ENCODE results near the gene PSMB11.

PSMB11 gene

DNA sequence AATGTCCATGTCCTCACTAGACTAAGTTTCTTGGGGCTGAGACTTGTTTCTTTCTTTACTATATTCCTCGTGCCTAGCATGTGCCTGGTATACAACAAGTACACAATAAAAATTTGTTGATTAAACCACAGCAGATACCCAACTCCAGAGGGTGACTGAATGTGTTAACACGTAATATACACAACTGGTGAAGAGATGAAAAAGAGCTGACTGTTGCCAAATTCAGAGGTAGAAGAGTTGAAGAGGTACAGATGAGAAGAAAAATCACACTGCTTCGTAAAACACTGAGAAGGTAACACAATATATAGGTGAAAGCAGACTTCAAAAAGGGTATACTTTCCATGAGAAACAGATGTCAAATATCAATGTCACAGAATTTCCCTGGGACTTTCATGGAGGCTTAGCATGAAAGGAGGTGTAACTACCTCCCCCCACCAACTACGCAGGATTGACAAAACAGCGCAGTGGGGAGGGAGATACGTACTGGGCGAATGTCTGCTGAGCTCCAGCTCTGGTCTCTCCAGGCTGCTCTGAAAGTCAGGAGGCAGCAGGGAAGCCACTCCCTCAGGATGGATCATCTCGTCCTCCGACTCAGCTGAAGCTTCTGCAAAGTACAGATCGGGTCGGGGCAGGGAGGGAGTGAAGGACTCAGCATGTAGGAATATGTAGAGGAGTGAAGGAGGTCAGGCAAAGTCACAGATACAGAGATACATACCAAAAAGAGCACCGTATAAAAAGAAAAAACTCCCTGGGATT lies 47.7 kb downstream of the PSMB11 start:
- no peak overlapping the region for H2AFZ ChIP-seq (ENCODE audit: low read length)
- H3K9me3 ChIP-seq (ENCODE audit: low read length) = no peaks in the 10 kb centered on the region
- H3K9me2 ChIP-seq (ENCODE audit: low read depth, low read length) = no peaks in the 10 kb centered on the region
- no peak overlapping the region for H3K4me2 ChIP-seq (ENCODE audit: low read length)
- no peaks in the 10 kb centered on the region for H3F3A ChIP-seq (ENCODE audit: insufficient read depth, low read length)
- H3K4me1 ChIP-seq (ENCODE audit: insufficient read depth, low read length, severe bottlenecking) = peaks cover 13% of the 10 kb centered on the region
- no peak overlapping the region for H3K27ac ChIP-seq (ENCODE audit: low read depth, low read length, poor library complexity, severe bottlenecking)
- H3K9ac ChIP-seq (ENCODE audit: low read length) = no peak overlapping the region
- H3K79me2 ChIP-seq (ENCODE audit: insufficient read depth, low read length) = peaks cover 25% of the 10 kb centered on the region
- TF ChIP-seq, protein P1, sequence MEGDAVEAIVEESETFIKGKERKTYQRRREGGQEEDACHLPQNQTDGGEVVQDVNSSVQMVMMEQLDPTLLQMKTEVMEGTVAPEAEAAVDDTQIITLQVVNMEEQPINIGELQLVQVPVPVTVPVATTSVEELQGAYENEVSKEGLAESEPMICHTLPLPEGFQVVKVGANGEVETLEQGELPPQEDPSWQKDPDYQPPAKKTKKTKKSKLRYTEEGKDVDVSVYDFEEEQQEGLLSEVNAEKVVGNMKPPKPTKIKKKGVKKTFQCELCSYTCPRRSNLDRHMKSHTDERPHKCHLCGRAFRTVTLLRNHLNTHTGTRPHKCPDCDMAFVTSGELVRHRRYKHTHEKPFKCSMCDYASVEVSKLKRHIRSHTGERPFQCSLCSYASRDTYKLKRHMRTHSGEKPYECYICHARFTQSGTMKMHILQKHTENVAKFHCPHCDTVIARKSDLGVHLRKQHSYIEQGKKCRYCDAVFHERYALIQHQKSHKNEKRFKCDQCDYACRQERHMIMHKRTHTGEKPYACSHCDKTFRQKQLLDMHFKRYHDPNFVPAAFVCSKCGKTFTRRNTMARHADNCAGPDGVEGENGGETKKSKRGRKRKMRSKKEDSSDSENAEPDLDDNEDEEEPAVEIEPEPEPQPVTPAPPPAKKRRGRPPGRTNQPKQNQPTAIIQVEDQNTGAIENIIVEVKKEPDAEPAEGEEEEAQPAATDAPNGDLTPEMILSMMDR (IDR thresholded peaks at IDR 0.05; ENCODE audit: low read length) = no peak
- no peak for TF ChIP-seq EZH2 (IDR thresholded peaks at IDR 0.05; ENCODE audit: borderline replicate concordance, low read length)
- H3K4me3 ChIP-seq (ENCODE audit: low read depth, low read length, poor library complexity, severe bottlenecking) = no peak overlapping the region
- no peaks in the 10 kb centered on the region for H3K27me3 ChIP-seq (ENCODE audit: insufficient read depth, low read length)
- H3K36me3 ChIP-seq (ENCODE audit: insufficient read depth, low read length) = peaks cover 87% of the 10 kb centered on the region
- no peaks in the 10 kb centered on the region for H4K20me1 ChIP-seq (ENCODE audit: insufficient read depth, low read length)

DNA sequence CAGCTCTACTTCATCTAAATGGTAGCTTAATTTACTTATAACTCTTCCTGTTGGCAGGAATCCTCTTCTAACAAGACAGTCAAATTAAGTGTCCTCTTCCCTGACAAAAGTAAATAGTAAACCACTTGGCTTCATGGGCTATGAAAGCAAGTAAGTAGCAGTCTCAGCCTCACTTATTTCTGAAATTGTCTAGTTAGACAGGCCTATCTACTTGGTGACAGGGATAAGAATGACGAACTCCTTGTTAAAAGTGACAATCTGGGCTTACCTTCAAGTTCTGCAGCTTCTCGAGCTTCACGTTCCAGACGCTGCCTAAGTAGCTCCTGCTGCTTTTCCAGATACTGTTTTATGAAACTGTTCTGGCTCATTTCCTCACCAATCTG lies 48.2 kb downstream of the PSMB11 start:
- no peak overlapping the region for H3K4me3 ChIP-seq (ENCODE audit: low read depth, low read length, poor library complexity, severe bottlenecking)
- peaks cover 81% of the 10 kb centered on the region for H3K36me3 ChIP-seq (ENCODE audit: insufficient read depth, low read length)
- no peaks in the 10 kb centered on the region for H3F3A ChIP-seq (ENCODE audit: insufficient read depth, low read length)
- H2AFZ ChIP-seq (ENCODE audit: low read length) = no peak overlapping the region
- peaks cover 25% of the 10 kb centered on the region for H3K79me2 ChIP-seq (ENCODE audit: insufficient read depth, low read length)
- no peaks in the 10 kb centered on the region for H4K20me1 ChIP-seq (ENCODE audit: insufficient read depth, low read length)
- H3K27ac ChIP-seq (ENCODE audit: low read depth, low read length, poor library complexity, severe bottlenecking) = no peak overlapping the region
- no peaks in the 10 kb centered on the region for H3K9me2 ChIP-seq (ENCODE audit: low read depth, low read length)
- H3K9me3 ChIP-seq (ENCODE audit: low read length) = no peaks in the 10 kb centered on the region
- no peak overlapping the region for H3K4me2 ChIP-seq (ENCODE audit: low read length)
- TF ChIP-seq EZH2 (IDR thresholded peaks at IDR 0.05; ENCODE audit: borderline replicate concordance, low read length) = no peak
- TF ChIP-seq, protein P1 (IDR thresholded peaks at IDR 0.05; ENCODE audit: low read length) = no peak
- no peaks in the 10 kb centered on the region for H3K27me3 ChIP-seq (ENCODE audit: insufficient read depth, low read length)
- no peak overlapping the region for H3K9ac ChIP-seq (ENCODE audit: low read length)
- peaks cover 13% of the 10 kb centered on the region for H3K4me1 ChIP-seq (ENCODE audit: insufficient read depth, low read length, severe bottlenecking)

DNA sequence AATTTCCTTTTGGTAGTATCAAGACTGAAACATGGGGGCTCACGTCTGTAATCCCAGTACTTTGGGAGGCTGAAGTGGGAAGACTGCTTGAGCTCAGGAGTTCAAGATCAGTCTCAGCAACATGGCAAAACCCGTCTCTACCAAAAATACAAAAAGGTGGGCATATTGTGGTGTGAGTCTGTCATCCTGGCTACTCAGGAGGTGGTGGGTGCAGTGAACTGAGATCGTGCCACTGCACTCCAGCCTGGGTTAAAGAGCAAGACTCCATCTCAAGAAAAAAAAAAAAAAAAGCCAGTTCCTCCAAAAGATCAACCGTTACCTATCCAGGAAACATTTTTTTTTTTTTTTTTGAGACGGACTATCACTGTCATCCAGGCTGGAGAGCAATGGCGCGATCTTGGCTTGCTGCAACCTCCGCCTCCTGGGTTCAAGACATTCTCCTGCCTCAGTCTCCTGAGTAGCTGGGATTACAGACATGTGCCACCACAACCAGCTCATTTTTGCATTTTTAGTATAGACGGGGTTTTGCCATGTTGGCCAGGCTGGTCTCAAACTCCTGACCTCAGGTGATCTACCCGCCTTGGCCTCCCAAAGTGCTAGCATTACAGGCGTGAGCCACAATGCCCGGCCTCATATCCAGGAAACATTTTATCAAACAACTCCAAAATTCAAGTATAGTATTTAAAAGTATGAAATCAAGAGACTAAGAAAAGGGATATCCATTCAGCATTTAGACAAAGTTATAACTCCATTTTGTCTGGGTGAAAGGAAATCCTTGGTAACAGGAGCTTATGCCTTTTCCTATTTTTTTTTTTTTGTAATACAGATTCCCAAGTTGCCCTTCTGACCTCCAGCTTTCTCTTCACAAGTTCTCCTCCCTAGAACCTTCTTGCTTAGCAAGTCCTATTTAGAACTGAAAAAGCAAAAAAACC lies 49.5 kb downstream of the PSMB11 start:
- no peak overlapping the region for H3K4me2 ChIP-seq (ENCODE audit: low read length)
- no peak for TF ChIP-seq EZH2 (IDR thresholded peaks at IDR 0.05; ENCODE audit: borderline replicate concordance, low read length)
- TF ChIP-seq, protein P1 (IDR thresholded peaks at IDR 0.05; ENCODE audit: low read length) = no peak
- no peak overlapping the region for H2AFZ ChIP-seq (ENCODE audit: low read length)
- H3K79me2 ChIP-seq (ENCODE audit: insufficient read depth, low read length) = peaks cover 30% of the 10 kb centered on the region
- no peak overlapping the region for H3K4me3 ChIP-seq (ENCODE audit: low read depth, low read length, poor library complexity, severe bottlenecking)
- no peaks in the 10 kb centered on the region for H3K9me2 ChIP-seq (ENCODE audit: low read depth, low read length)
- H3K27me3 ChIP-seq (ENCODE audit: insufficient read depth, low read length) = no peaks in the 10 kb centered on the region
- H3K27ac ChIP-seq (ENCODE audit: low read depth, low read length, poor library complexity, severe bottlenecking) = no peak overlapping the region
- no peaks in the 10 kb centered on the region for H3K9me3 ChIP-seq (ENCODE audit: low read length)
- H3F3A ChIP-seq (ENCODE audit: insufficient read depth, low read length) = no peaks in the 10 kb centered on the region
- H3K4me1 ChIP-seq (ENCODE audit: insufficient read depth, low read length, severe bottlenecking) = peaks cover 21% of the 10 kb centered on the region
- no peak overlapping the region for H3K9ac ChIP-seq (ENCODE audit: low read length)
- H3K36me3 ChIP-seq (ENCODE audit: insufficient read depth, low read length) = peaks cover 68% of the 10 kb centered on the region
- H4K20me1 ChIP-seq (ENCODE audit: insufficient read depth, low read length) = no peaks in the 10 kb centered on the region

Measured in OCI-LY1 (cell line).